ENCODE data around the gene IKZF2. TPM values are rescaled to one million over a fixed set of nuclear protein-coding genes. Genes with fewer than 3 reads are reported as not detected.
A peak's percentile ranks its signal among the peaks of the same experiment; 100 is the strongest.
"Not testable (repeated sequence)": the region's sequence is repeated elsewhere in the genome, so short reads cannot be mapped to it uniquely, and the experiment has no call there.

Gene IKZF2
- total RNA-seq, 1 experiment from 2014 or later: 5.1 TPM

GRCh38 chr2:213043566-213043965 is 107.8 kb downstream of the IKZF2 start:
- DNase-seq (ENCODE audit: low read depth): no peak

- no peak for DNase-seq (ENCODE audit: low read depth)
Measured at GRCh38 chr2:213042262-213042661, 109.2 kb downstream of the IKZF2 start.

- peak; percentile 44 for DNase-seq (ENCODE audit: low read depth)
Measured at GRCh38 chr2:213036836-213037235, 114.6 kb downstream of the IKZF2 start.

- DNase-seq (ENCODE audit: low read depth): no peak
Measured at GRCh38 chr2:213034585-213034984, 116.8 kb downstream of the IKZF2 start.

- no peak for DNase-seq (ENCODE audit: low read depth)
Measured at GRCh38 chr2:213032607-213033006, 118.8 kb downstream of the IKZF2 start.

- DNase-seq (ENCODE audit: low read depth): no peak
Measured at GRCh38 chr2:213022987-213023386, 128.4 kb downstream of the IKZF2 start.

GRCh38 chr2:213021971-213022899 is 129.2 kb downstream of the IKZF2 start:
- DNase-seq (ENCODE audit: low read depth): peak; percentile 73

GRCh38 chr2:213020913-213021312 is 130.5 kb downstream of the IKZF2 start:
- DNase-seq (ENCODE audit: low read depth): not testable (repeated sequence)

- DNase-seq (ENCODE audit: low read depth): no peak
Measured at GRCh38 chr2:213020268-213020667, 131.1 kb downstream of the IKZF2 start.

GRCh38 chr2:213019368-213019767 is 132.0 kb downstream of the IKZF2 start:
- DNase-seq (ENCODE audit: low read depth): no peak

- DNase-seq (ENCODE audit: low read depth): no peak
Measured at GRCh38 chr2:213018340-213018901, 133.0 kb downstream of the IKZF2 start.

GRCh38 chr2:213017404-213017803 is 134.0 kb downstream of the IKZF2 start:
- no peak for DNase-seq (ENCODE audit: low read depth)

GRCh38 chr2:213016984-213017351 is 134.4 kb downstream of the IKZF2 start:
- DNase-seq (ENCODE audit: low read depth): peak; percentile 27

- no peak for DNase-seq (ENCODE audit: low read depth)
Measured at GRCh38 chr2:213016166-213016983, 135.0 kb downstream of the IKZF2 start.

GRCh38 chr2:213015387-213016165 is 135.8 kb downstream of the IKZF2 start:
- no peak for DNase-seq (ENCODE audit: low read depth)

- DNase-seq (ENCODE audit: low read depth): no peak
Measured at GRCh38 chr2:213013979-213014378, 137.4 kb downstream of the IKZF2 start.

- no peak for DNase-seq (ENCODE audit: low read depth)
Measured at GRCh38 chr2:213011505-213011904, 139.9 kb downstream of the IKZF2 start.

GRCh38 chr2:213010106-213010779 is 141.2 kb downstream of the IKZF2 start:
- DNase-seq (ENCODE audit: low read depth): no peak

GRCh38 chr2:213007290-213007838 is 144.0 kb downstream of the IKZF2 start:
- DNase-seq (ENCODE audit: low read depth): peak; percentile 37

GRCh38 chr2:213004197-213004821 is 147.1 kb downstream of the IKZF2 start:
- no peak for DNase-seq (ENCODE audit: low read depth)

Measured in LHCN-M2 (cell line).